Endothelial cell of umbilical vein (primary cell): ENCODE data around the gene CFAP97. TPM values are rescaled to one million over a fixed set of nuclear protein-coding genes. Genes with fewer than 3 reads are reported as not detected.

Experiments used
- BruUV-seq: library from RNA; stranded (reverse); fragments of 400-500 nt; replicated peaks from 2 replicates; lab custom pipeline; 2021; lab: Mats Ljungman, UMichigan
- CTCF ChIA-PET: fragments of 300-600, 350-600 bp; sonication (Branson Sonifier 250); formaldehyde crosslinking; loops from one replicate; lab custom pipeline; 2021; ENCODE audit warnings: antibody characterized with exemption, inconsistent platforms; lab: Charles Lee
- POLR2A ChIA-PET: fragments of 300-600, 350-600 bp; sonication (Branson Sonifier 250); formaldehyde crosslinking; loops from one replicate; lab custom pipeline; 2021; ENCODE audit warnings: antibody characterized with exemption, inconsistent platforms; lab: Charles Lee
- DNase-seq: peaks from one replicate; pipeline ENCODE4 v3.0.0-alpha.2; 2011; ENCODE audit warnings: low read depth, low spot score
- FAIRE-seq: peaks from 2 replicates; lab custom pipeline; 2011; peaks lifted over from hg19 to GRCh38; lab: Jason Lieb, UNC
- H2AFZ ChIP-seq: 2 replicates; pipeline ENCODE4 v1.6.0; 2012; ENCODE audit warnings: low read depth, low read length, control low read depth, inconsistent platforms
- H3K27ac ChIP-seq: 2 replicates; pipeline ENCODE4 v1.5.1; 2011; ENCODE audit warnings: low read depth, mild to moderate bottlenecking, control low read depth, low read length, moderate library complexity; ENCODE audit not compliant: insufficient read depth
- H3K27me3 ChIP-seq, 2 experiments: 2 replicates each; pipeline versions ENCODE4 v1.6.0 to v1.6.1; 2011; ENCODE audit warnings: low read length in 2 of 2, mixed read lengths in 1 of 2; ENCODE audit not compliant: control insufficient read depth in 2 of 2, insufficient read depth in 2 of 2
- H3K36me3 ChIP-seq, 2 experiments: 2 replicates in 1 of 2; 3 replicates in 1 of 2; pipeline ENCODE4 v1.5.1; 2011; ENCODE audit warnings: low read length in 2 of 2, mild to moderate bottlenecking in 1 of 2, moderate library complexity in 1 of 2; ENCODE audit not compliant: control insufficient read depth in 2 of 2, insufficient read depth in 2 of 2; ENCODE audit errors: extremely low read depth in 1 of 2
- H3K4me1 ChIP-seq: 3 replicates; pipeline ENCODE4 v1.5.1; 2011; ENCODE audit warnings: mild to moderate bottlenecking, low read length; ENCODE audit not compliant: control insufficient read depth, insufficient read depth; ENCODE audit errors: extremely low read depth
- H3K4me2 ChIP-seq: 2 replicates; pipeline ENCODE4 v1.6.1; 2011; ENCODE audit warnings: low read length, control low read depth, mixed read lengths; ENCODE audit not compliant: insufficient read depth
- H3K4me3 ChIP-seq, 3 experiments: fragments of 200-600 bp in 1 of 3; sonication (generic), shearing (Covaris generic) in 1 of 3; replicated peaks in 1 of 3; 2 replicates each; pipeline ENCODE4 v1.5.1; 2011 to 2016; ENCODE audit warnings: control low read depth in 3 of 3, low read length in 3 of 3, mild to moderate bottlenecking in 2 of 3, inconsistent platforms in 1 of 3, low read depth in 1 of 3, moderate library complexity in 1 of 3; ENCODE audit not compliant: insufficient read depth in 1 of 3
- H3K79me2 ChIP-seq: 2 replicates; pipeline ENCODE4 v1.6.0; 2012; ENCODE audit warnings: low read length, inconsistent platforms; ENCODE audit not compliant: control insufficient read depth, insufficient read depth
- H3K9ac ChIP-seq: replicated peaks from 2 replicates; pipeline ENCODE3; 2011; ENCODE audit warnings: low read length, control low read depth; ENCODE audit not compliant: insufficient read depth; ENCODE audit errors: extremely low read depth
- H3K9me1 ChIP-seq: replicated peaks from 3 replicates; pipeline ENCODE4 v1.6.0; 2011; ENCODE audit warnings: mild to moderate bottlenecking, low read length; ENCODE audit not compliant: control insufficient read depth, insufficient read depth; ENCODE audit errors: extremely low read depth
- H3K9me3 ChIP-seq: replicated peaks from 2 replicates; pipeline ENCODE4 v1.5.1; 2012; ENCODE audit warnings: low read length, inconsistent platforms; ENCODE audit not compliant: control insufficient read depth, insufficient read depth
- H4K20me1 ChIP-seq: replicated peaks from 2 replicates; pipeline ENCODE3; 2011; ENCODE audit warnings: mild to moderate bottlenecking, low read length; ENCODE audit not compliant: control insufficient read depth, insufficient read depth; ENCODE audit errors: extremely low read depth
- EZH2 ChIP-seq: IDR thresholded peaks from 2 replicates; pipeline ENCODE4 v1.6.1; 2012; ENCODE audit warnings: borderline replicate concordance, low read depth, mild to moderate bottlenecking, moderate library complexity, low read length, inconsistent platforms; ENCODE audit not compliant: severe bottlenecking
- FOS ChIP-seq: IDR thresholded peaks from 2 replicates; pipeline ENCODE4 v1.6.1; 2011; ENCODE audit warnings: mild to moderate bottlenecking, low read length, moderate library complexity, borderline replicate concordance; ENCODE audit not compliant: insufficient read depth
- GATA2 ChIP-seq: IDR thresholded peaks from 2 replicates; pipeline ENCODE4 v1.7.0; 2011; ENCODE audit warnings: low read depth, mild to moderate bottlenecking, moderate library complexity, mixed read lengths, low read length; ENCODE audit not compliant: insufficient read length, insufficient read depth
- JUN ChIP-seq: IDR thresholded peaks from 2 replicates; pipeline ENCODE4 v1.6.1; 2011; ENCODE audit warnings: borderline replicate concordance, low read depth; ENCODE audit not compliant: insufficient read length, insufficient read depth
- MYC ChIP-seq: IDR thresholded peaks from one replicate; pipeline ENCODE4 v1.6.1; 2011; ENCODE audit warnings: mild to moderate bottlenecking, low read depth, low read length
- POLR2A ChIP-seq: IDR thresholded peaks from 2 replicates; pipeline ENCODE4 v1.6.1; 2012; ENCODE audit warnings: low read depth, mild to moderate bottlenecking, control low read depth, low read length
- POLR2AphosphoS5 ChIP-seq: IDR thresholded peaks from 2 replicates; pipeline ENCODE4 v1.6.1; 2012; ENCODE audit warnings: low read depth, mild to moderate bottlenecking, control low read depth, low read length, moderate library complexity; ENCODE audit not compliant: insufficient read depth
- dilution Hi-C: fragments of 300-500 bp; cut with MboI; formaldehyde crosslinking; loops from one replicate; pipeline ENCODE4 v1.15.0; 2019; ENCODE audit warnings: low sequenced_read_pairs; ENCODE audit not compliant: extremely low pct_ligation_motif_present
- intact Hi-C: fragments of 100-400 bp; cut with micrococcal nuclease; formaldehyde crosslinking; loops from one replicate; pipeline ENCODE4 v1.10.0; 2022
- polyA plus RNA-seq, 4 experiments: library from polyadenylated mRNA; depleted of rRNA in 3 of 4; stranded (reverse) in 3 of 4; unstranded in 1 of 4; fragments of >200 nt; gene quantifications; 2 replicates each; pipeline versions ENCODE4 v1.2.1 to v1.2.3, GENCODE V29; 2011 to 2012; ENCODE audit warnings: missing spikeins in 1 of 4
- total RNA-seq: library from RNA; stranded (reverse); gene quantifications from 2 replicates; pipeline ENCODE4 v1.2.3, GENCODE V29; 2021
- TF ChIP-seq, protein P1 (sequence below), 2 donors: IDR thresholded peaks; 1 replicate in 1 of 2; 2 replicates in 1 of 2; pipeline ENCODE4 v1.5.1; 2011; ENCODE audit warnings: low read length in 2 of 2, mild to moderate bottlenecking in 2 of 2, moderate library complexity in 2 of 2, control low read depth in 1 of 2, inconsistent platforms in 1 of 2, low read depth in 1 of 2; ENCODE audit not compliant: insufficient read depth in 1 of 2; ENCODE audit errors: extremely low read depth in 1 of 2
- TF ChIP-seq, protein P2 (sequence below): IDR thresholded peaks from 2 replicates; pipeline ENCODE4 v1.6.1; 2011; ENCODE audit not compliant: insufficient read depth, insufficient read length

The CFAP97 gene
- total and polyA plus RNA-seq, 2 donors (not counting 3 experiments of a cell fraction or from before 2014, with no cell fraction given): 5.3 to 22.4 TPM

- intact Hi-C loops (no loop called here), dilution Hi-C loops (no loop called here)
- no peaks in the 10 kb centered on the region for H3K9me3 ChIP-seq
- H4K20me1 ChIP-seq: no peaks in the 10 kb centered on the region
- ChIA-PET CTCF (interaction anchor here (1.0 to 4.3 kb wide), 7 partner anchors 9 to 900 kb away, joined by 3 to 295 read pairs (median 7); no protein-coding TSS in a partner anchor), POLR2A (no interaction called here)
- no peaks in the 10 kb centered on the region for H3K79me2 ChIP-seq
- H3K4me3 ChIP-seq: no peak overlapping the region
- FAIRE-seq (no peak), DNase-seq (no peak)
- H3K4me1 ChIP-seq: peaks cover 4% of the 10 kb centered on the region
- no peak for TF ChIP-seq MYC
- TF ChIP-seq GATA2: no peak
- TF ChIP-seq, protein P1, sequence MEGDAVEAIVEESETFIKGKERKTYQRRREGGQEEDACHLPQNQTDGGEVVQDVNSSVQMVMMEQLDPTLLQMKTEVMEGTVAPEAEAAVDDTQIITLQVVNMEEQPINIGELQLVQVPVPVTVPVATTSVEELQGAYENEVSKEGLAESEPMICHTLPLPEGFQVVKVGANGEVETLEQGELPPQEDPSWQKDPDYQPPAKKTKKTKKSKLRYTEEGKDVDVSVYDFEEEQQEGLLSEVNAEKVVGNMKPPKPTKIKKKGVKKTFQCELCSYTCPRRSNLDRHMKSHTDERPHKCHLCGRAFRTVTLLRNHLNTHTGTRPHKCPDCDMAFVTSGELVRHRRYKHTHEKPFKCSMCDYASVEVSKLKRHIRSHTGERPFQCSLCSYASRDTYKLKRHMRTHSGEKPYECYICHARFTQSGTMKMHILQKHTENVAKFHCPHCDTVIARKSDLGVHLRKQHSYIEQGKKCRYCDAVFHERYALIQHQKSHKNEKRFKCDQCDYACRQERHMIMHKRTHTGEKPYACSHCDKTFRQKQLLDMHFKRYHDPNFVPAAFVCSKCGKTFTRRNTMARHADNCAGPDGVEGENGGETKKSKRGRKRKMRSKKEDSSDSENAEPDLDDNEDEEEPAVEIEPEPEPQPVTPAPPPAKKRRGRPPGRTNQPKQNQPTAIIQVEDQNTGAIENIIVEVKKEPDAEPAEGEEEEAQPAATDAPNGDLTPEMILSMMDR (IDR thresholded peaks at IDR 0.05; ENCODE audit: extremely low read depth in 1 of 2, insufficient read depth in 1 of 2, low read depth in 1 of 2, low read length in 2 of 2): no peak
- TF ChIP-seq, protein P2, sequence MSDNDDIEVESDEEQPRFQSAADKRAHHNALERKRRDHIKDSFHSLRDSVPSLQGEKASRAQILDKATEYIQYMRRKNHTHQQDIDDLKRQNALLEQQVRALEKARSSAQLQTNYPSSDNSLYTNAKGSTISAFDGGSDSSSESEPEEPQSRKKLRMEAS: no peak
- no peak for TF ChIP-seq EZH2
- TF ChIP-seq FOS: no peak
- no peak for TF ChIP-seq POLR2A
- TF ChIP-seq JUN: no peak
- TF ChIP-seq POLR2AphosphoS5: no peak
- no peak overlapping the region for H2AFZ ChIP-seq
- H3K27me3 ChIP-seq: no peaks in the 10 kb centered on the region
- BruUV-seq: no TSS peak
- H3K9ac ChIP-seq: no peak overlapping the region
- no peaks in the 10 kb centered on the region for H3K36me3 ChIP-seq
- no peaks in the 10 kb centered on the region for H3K9me1 ChIP-seq
- no peak overlapping the region for H3K4me2 ChIP-seq
- no peak overlapping the region for H3K27ac ChIP-seq
Measured at GRCh38 chr4:185137233-185137925, 66.4 kb downstream of the CFAP97 start.
